H9 (cell line): Measurements from ENCODE around the gene DUS4L. TPM values are rescaled to one million over a fixed set of nuclear protein-coding genes. Genes with fewer than 3 reads are reported as not detected.

ENCODE experiments used
- DNase-seq: peaks from one replicate; pipeline ENCODE4 v3.0.0-alpha.2; 2017
- H2AFZ ChIP-seq: one replicate; pipeline ENCODE4 v1.6.1; 2013; ENCODE audit warnings: mild to moderate bottlenecking, low read length, control low read depth, moderate library complexity
- H2AK5ac ChIP-seq: 2 replicates; pipeline ENCODE4 v1.6.1; 2013; ENCODE audit warnings: low read length, control low read depth, mixed read lengths; ENCODE audit not compliant: insufficient read length
- H2BK120ac ChIP-seq: one replicate; pipeline ENCODE4 v1.6.1; 2013; ENCODE audit warnings: low read depth, mild to moderate bottlenecking, low read length, control low read depth, inconsistent platforms; ENCODE audit not compliant: poor library complexity, severe bottlenecking
- H2BK12ac ChIP-seq: 2 replicates; pipeline ENCODE4 v1.6.1; 2013; ENCODE audit warnings: low read length, control low read depth, mixed read lengths, low read depth; ENCODE audit not compliant: insufficient read length
- H2BK15ac ChIP-seq: 2 replicates; pipeline ENCODE4 v1.6.1; 2013; ENCODE audit warnings: low read depth, low read length, control low read depth
- H2BK20ac ChIP-seq: one replicate; pipeline ENCODE4 v1.6.1; 2013; ENCODE audit warnings: low read depth, mild to moderate bottlenecking, low read length, control low read depth, inconsistent platforms; ENCODE audit not compliant: poor library complexity, severe bottlenecking
- H2BK5ac ChIP-seq: 2 replicates; pipeline ENCODE4 v1.6.1; 2013; ENCODE audit warnings: low read length, control low read depth, mixed read lengths; ENCODE audit not compliant: insufficient read length
- H3K14ac ChIP-seq: 2 replicates; pipeline ENCODE4 v1.6.1; 2013; ENCODE audit warnings: low read length, control low read depth; ENCODE audit not compliant: insufficient read depth
- H3K18ac ChIP-seq: 2 replicates; pipeline ENCODE4 v1.6.1; 2013; ENCODE audit warnings: low read depth, mild to moderate bottlenecking, mixed read lengths, low read length, control low read depth; ENCODE audit not compliant: insufficient read length
- H3K23ac ChIP-seq: 2 replicates; pipeline ENCODE4 v1.6.1; 2013; ENCODE audit warnings: low read length, control low read depth, mixed read lengths, low read depth; ENCODE audit not compliant: insufficient read length
- H3K23me2 ChIP-seq: 2 replicates; pipeline ENCODE4 v1.6.1; 2013; ENCODE audit warnings: low read depth, mild to moderate bottlenecking, mixed read lengths, low read length, control low read depth; ENCODE audit not compliant: insufficient read length, poor library complexity, severe bottlenecking
- H3K27ac ChIP-seq: 2 replicates; pipeline ENCODE4 v1.5.1; 2013; ENCODE audit warnings: low read length, control low read depth, mixed read lengths, low read depth; ENCODE audit not compliant: insufficient read length
- H3K27me3 ChIP-seq: 2 replicates; pipeline ENCODE4 v1.6.1; 2013; ENCODE audit warnings: low read length, control low read depth, inconsistent platforms; ENCODE audit not compliant: insufficient read depth
- H3K4ac ChIP-seq: 2 replicates; pipeline ENCODE4 v1.6.1; 2013; ENCODE audit warnings: low read depth, mild to moderate bottlenecking, control low read depth, inconsistent platforms, low read length, moderate library complexity
- H3K4me1 ChIP-seq: 2 replicates; pipeline ENCODE4 v1.6.1; 2013; ENCODE audit warnings: low read length, control low read depth, inconsistent platforms; ENCODE audit not compliant: insufficient read depth
- H3K4me2 ChIP-seq: 2 replicates; pipeline ENCODE4 v1.6.1; 2013; ENCODE audit warnings: low read length, control low read depth, mixed read lengths; ENCODE audit not compliant: insufficient read length, insufficient read depth
- H3K56ac ChIP-seq: 2 replicates; pipeline ENCODE4 v1.6.1; 2013; ENCODE audit warnings: low read depth, mild to moderate bottlenecking, mixed read lengths, low read length, control low read depth; ENCODE audit not compliant: insufficient read length
- H3K79me1 ChIP-seq: 2 replicates; pipeline ENCODE4 v1.6.1; 2013; ENCODE audit warnings: low read depth, mild to moderate bottlenecking, moderate library complexity, low read length, control low read depth, inconsistent platforms; ENCODE audit not compliant: insufficient read depth, poor library complexity, severe bottlenecking
- H3K79me2 ChIP-seq: 2 replicates; pipeline ENCODE4 v1.6.1; 2013; ENCODE audit warnings: low read length, control low read depth, inconsistent platforms; ENCODE audit not compliant: insufficient read depth
- H3K9ac ChIP-seq: 2 replicates; pipeline ENCODE4 v1.6.1; 2013; ENCODE audit warnings: low read length, control low read depth, mixed read lengths; ENCODE audit not compliant: insufficient read length; ENCODE audit errors: extremely low read depth
- H3K9me3 ChIP-seq: one replicate; pipeline ENCODE4 v1.6.1; 2013; ENCODE audit warnings: low read depth, low read length, inconsistent platforms; ENCODE audit not compliant: control insufficient read depth
- H3T11ph ChIP-seq: one replicate; pipeline ENCODE4 v1.6.1; 2013; ENCODE audit warnings: mild to moderate bottlenecking, low read length, control low read depth, inconsistent platforms
- H4K20me1 ChIP-seq: one replicate; pipeline ENCODE4 v1.6.1; 2013; ENCODE audit not compliant: control insufficient read depth, insufficient read length, insufficient read depth
- H4K5ac ChIP-seq: 2 replicates; pipeline ENCODE4 v1.6.1; 2013; ENCODE audit warnings: low read depth, mild to moderate bottlenecking, mixed read lengths, low read length, control low read depth; ENCODE audit not compliant: insufficient read length
- H4K8ac ChIP-seq: replicated peaks from 2 replicates; pipeline ENCODE4 v1.6.1; 2013; ENCODE audit warnings: low read length, control low read depth, mixed read lengths, low read depth; ENCODE audit not compliant: insufficient read length
- H4K91ac ChIP-seq: 2 replicates; pipeline ENCODE4 v1.6.1; 2013; ENCODE audit warnings: low read depth, mild to moderate bottlenecking, moderate library complexity, mixed read lengths, low read length, control low read depth; ENCODE audit not compliant: insufficient read length
- H3K27ac Mint-ChIP-seq, 3 experiments: 2 replicates in 2 of 3; 3 replicates in 1 of 3; pipeline ENCODE4 v1.8.0; 2020 to 2021; ENCODE audit warnings: mixed read lengths in 3 of 3, mild to moderate bottlenecking in 1 of 3, moderate library complexity in 1 of 3
- H3K27me3 Mint-ChIP-seq: 2 replicates; pipeline ENCODE4 v1.8.0; 2021; ENCODE audit warnings: low read depth, mild to moderate bottlenecking, moderate library complexity, mixed read lengths
- H3K36me3 Mint-ChIP-seq, 3 experiments: 2 replicates in 2 of 3; 3 replicates in 1 of 3; pipeline ENCODE4 v1.8.0; 2020 to 2021; ENCODE audit warnings: low read depth in 3 of 3, mixed read lengths in 3 of 3; ENCODE audit not compliant: insufficient read depth in 1 of 3
- H3K4me1 Mint-ChIP-seq, 2 experiments: 2 replicates each; pipeline ENCODE4 v1.8.0; 2020; ENCODE audit warnings: mixed read lengths in 2 of 2
- H3K4me3 Mint-ChIP-seq, 2 experiments: 2 replicates in 1 of 2; 3 replicates in 1 of 2; pipeline ENCODE4 v1.8.0; 2020 to 2021; ENCODE audit warnings: mild to moderate bottlenecking in 2 of 2, mixed read lengths in 2 of 2, moderate library complexity in 1 of 2
- H3K9me3 Mint-ChIP-seq, 2 experiments: 2 replicates in 1 of 2; 3 replicates in 1 of 2; pipeline ENCODE4 v1.8.0; 2020; ENCODE audit warnings: mild to moderate bottlenecking in 2 of 2, mixed read lengths in 2 of 2, moderate library complexity in 1 of 2
- CTCF ChIP-seq: fragments of 200-600 bp; sonication (generic); conservative IDR thresholded peaks from 3 replicates; pipeline ENCODE4 v1.8.0; 2021; ENCODE audit warnings: antibody characterized with exemption, mild to moderate bottlenecking
- WGBS: extraction: QIAGEN DNeasy Blood & Tissue Kit; methylation state at CpG from one replicate; pipeline ENCODE4 v1.1.7; 2013; ENCODE audit warnings: missing lambda C conversion rate, low lambda C conversion rate, mixed read lengths; ENCODE audit not compliant: insufficient read length; ENCODE audit errors: extremely low coverage; 5-methylcytosine and 5-hydroxymethylcytosine counted together
- total RNA-seq: library from RNA; stranded (reverse); gene quantifications from 2 replicates; pipeline ENCODE4 v1.2.1, GENCODE V29; 2021

The DUS4L gene
- total RNA-seq, 1 experiment from 2014 or later = 10.8 TPM

DNA sequence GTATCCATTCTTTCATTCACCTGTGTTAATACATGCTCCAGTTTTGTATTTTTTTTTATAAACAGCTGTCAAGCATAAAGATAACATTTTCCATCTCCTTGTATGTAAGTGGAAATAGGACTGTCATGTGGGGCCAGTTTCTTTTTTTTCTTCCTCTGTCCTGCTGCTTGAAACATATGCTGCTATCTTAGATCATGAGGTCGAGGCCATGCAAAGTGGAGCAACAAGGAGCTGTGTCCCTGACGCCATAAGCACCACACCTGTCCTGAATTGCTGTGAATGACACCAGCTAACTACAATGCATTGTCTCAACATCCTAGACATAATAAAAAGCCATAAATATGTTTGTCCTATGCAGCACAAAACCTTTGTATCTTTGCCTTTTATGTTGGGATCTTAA is 59.1 kb downstream of the DUS4L start:
- no peak overlapping the region for H2BK12ac ChIP-seq
- Mint-ChIP-seq H3K36me3 (no peaks in the 10 kb centered on the region), H3K4me3 (no peak overlapping the region), H3K4me1 (no peaks in the 10 kb centered on the region), H3K27me3 (no peaks in the 10 kb centered on the region), H3K9me3 (peaks cover 0 to 4% of the 10 kb centered on the region in 2 experiments; a peak in 1 of 5 replicates), H3K27ac (no peak overlapping the region)
- H3K4me2 ChIP-seq = no peak overlapping the region
- no peak overlapping the region for H2AK5ac ChIP-seq
- H3K23ac ChIP-seq = no peak overlapping the region
- no peak overlapping the region for H2BK5ac ChIP-seq
- H4K8ac ChIP-seq = no peak overlapping the region
- no peaks in the 10 kb centered on the region for H3K79me1 ChIP-seq
- H4K91ac ChIP-seq = no peak overlapping the region
- H2BK120ac ChIP-seq = no peak overlapping the region
- no peaks in the 10 kb centered on the region for H3K9me3 ChIP-seq
- no peak overlapping the region for H2BK20ac ChIP-seq
- H3K56ac ChIP-seq = no peak overlapping the region
- no peak overlapping the region for H2BK15ac ChIP-seq
- H4K20me1 ChIP-seq = no peaks in the 10 kb centered on the region
- no peak overlapping the region for H3T11ph ChIP-seq
- no peak overlapping the region for H3K18ac ChIP-seq
- no peak overlapping the region for H2AFZ ChIP-seq
- no peaks in the 10 kb centered on the region for H3K4me1 ChIP-seq
- H3K27me3 ChIP-seq = no peaks in the 10 kb centered on the region
- H3K9ac ChIP-seq = no peak overlapping the region
- H3K23me2 ChIP-seq = no peaks in the 10 kb centered on the region
- H3K14ac ChIP-seq = no peak overlapping the region
- no CpG with 5 or more reads among the region's 2 CpGs for WGBS
- no peak overlapping the region for H4K5ac ChIP-seq
- no peak for TF ChIP-seq CTCF
- H3K4ac ChIP-seq = no peak overlapping the region
- no peak overlapping the region for H3K27ac ChIP-seq
- no peaks in the 10 kb centered on the region for H3K79me2 ChIP-seq
- no peak for DNase-seq
